HEK293T (cell line): Measurements from ENCODE around the gene LYSMD2.

Experiments
- CTCF ChIA-PET: fragments of 350-600 bp; formaldehyde crosslinking; extraction: SDS; loops from one replicate; lab custom pipeline; 2021; ENCODE audit warnings: antibody characterized with exemption, inconsistent platforms; lab: Yijun Ruan, JAX
- POLR2A ChIA-PET: fragments of 350-600 bp; formaldehyde crosslinking; extraction: SDS; loops from one replicate; lab custom pipeline; 2020; ENCODE audit warnings: antibody characterized with exemption, inconsistent platforms; lab: Yijun Ruan, JAX
- DNase-seq: peaks from one replicate; pipeline ENCODE4 v3.0.0; 2012; ENCODE audit warnings: mixed read lengths; ENCODE audit errors: extremely low spot score
- ARNT ChIP-seq: fragments of 450-650 bp; IDR thresholded peaks from 2 replicates; pipeline ENCODE4 v1.6.1; 2017; ENCODE audit warnings: mild to moderate bottlenecking
- BHLHE40 ChIP-seq: fragments of 450-650 bp; IDR thresholded peaks from 2 replicates; pipeline ENCODE4 v1.6.1; 2016; ENCODE audit warnings: mild to moderate bottlenecking, moderate library complexity, borderline replicate concordance
- CTBP1 ChIP-seq: fragments of 450-650 bp; IDR thresholded peaks from 2 replicates; pipeline ENCODE4 v1.6.1; 2016; ENCODE audit warnings: borderline replicate concordance
- ELF4 ChIP-seq: fragments of 450-650 bp; IDR thresholded peaks from 2 replicates; pipeline ENCODE4 v1.6.1; 2017; ENCODE audit warnings: antibody characterized with exemption
- FOXA1 ChIP-seq: fragments of 450-650 bp; IDR thresholded peaks from 2 replicates; pipeline ENCODE4 v1.6.1; 2016; ENCODE audit warnings: mild to moderate bottlenecking
- FOXK2 ChIP-seq: fragments of 450-650 bp; IDR thresholded peaks from 2 replicates; pipeline ENCODE4 v1.6.1; 2016; ENCODE audit warnings: mild to moderate bottlenecking
- FOXM1 ChIP-seq: fragments of 450-650 bp; IDR thresholded peaks from 2 replicates; pipeline ENCODE4 v1.6.1; 2017; ENCODE audit warnings: mild to moderate bottlenecking, borderline replicate concordance
- HDGF ChIP-seq: fragments of 450-650 bp; IDR thresholded peaks from 2 replicates; pipeline ENCODE4 v1.6.1; 2017; ENCODE audit warnings: antibody characterized with exemption, borderline replicate concordance
- L3MBTL2 ChIP-seq: fragments of 450-650 bp; conservative IDR thresholded peaks from 2 replicates; pipeline ENCODE4 v1.6.1; 2016; ENCODE audit warnings: mild to moderate bottlenecking
- LEF1 ChIP-seq: fragments of 450-650 bp; IDR thresholded peaks from 2 replicates; pipeline ENCODE4 v1.6.1; 2017; ENCODE audit warnings: mild to moderate bottlenecking, borderline replicate concordance
- NFRKB ChIP-seq: fragments of 450-650 bp; IDR thresholded peaks from 2 replicates; pipeline ENCODE4 v1.6.1; 2016; ENCODE audit warnings: mild to moderate bottlenecking, moderate library complexity
- PKNOX1 ChIP-seq: fragments of 450-650 bp; IDR thresholded peaks from 2 replicates; pipeline ENCODE4 v1.6.1; 2016
- SP1 ChIP-seq: fragments of 450-650 bp; IDR thresholded peaks from 2 replicates; pipeline ENCODE4 v1.6.1; 2017
- SUZ12 ChIP-seq: fragments of 450-650 bp; IDR thresholded peaks from 2 replicates; pipeline ENCODE4 v1.6.1; 2016; ENCODE audit warnings: mild to moderate bottlenecking
- TARDBP ChIP-seq: fragments of 450-650 bp; IDR thresholded peaks from 2 replicates; pipeline ENCODE4 v1.6.1; 2016
- ZNF384 ChIP-seq: fragments of 450-650 bp; IDR thresholded peaks from 2 replicates; pipeline ENCODE4 v1.6.1; 2016

The LYSMD2 gene

GRCh38 chr15:51721199-51721960, 16.1 kb downstream of the LYSMD2 start:
- POLR2A ChIA-PET: no interaction called here
- CTCF ChIA-PET: no interaction called here
- no peak for TF ChIP-seq TARDBP
- no peak for TF ChIP-seq HDGF
- TF ChIP-seq L3MBTL2: no peak
- no peak for TF ChIP-seq FOXK2
- no peak for TF ChIP-seq SP1
- no peak for TF ChIP-seq CTBP1
- no peak for TF ChIP-seq NFRKB
- no peak for TF ChIP-seq PKNOX1
- TF ChIP-seq LEF1: no peak
- no peak for TF ChIP-seq ZNF384
- no peak for TF ChIP-seq ELF4
- TF ChIP-seq FOXM1: no peak
- no peak for TF ChIP-seq BHLHE40
- no peak for TF ChIP-seq SUZ12
- DNase-seq: no peak

- no peak for DNase-seq
- no peak for TF ChIP-seq ZNF384
- no peak for TF ChIP-seq ELF4
- no peak for TF ChIP-seq BHLHE40
- no peak for TF ChIP-seq ARNT
- no peak for TF ChIP-seq FOXK2
- TF ChIP-seq FOXA1: no peak
- TF ChIP-seq CTBP1: no peak
- TF ChIP-seq FOXM1: no peak
- TF ChIP-seq HDGF: no peak
- no peak for TF ChIP-seq NFRKB
- no peak for TF ChIP-seq PKNOX1
- no peak for TF ChIP-seq TARDBP
- TF ChIP-seq SP1: no peak
- no peak for TF ChIP-seq LEF1
- no peak for TF ChIP-seq L3MBTL2
- TF ChIP-seq SUZ12: no peak
- ChIA-PET CTCF (no interaction called here), POLR2A (no interaction called here)
These were observed 17.1 kb downstream of the LYSMD2 start for GRCh38 chr15:51720201-51720995.

GRCh38 chr15:51718746-51719145, 18.7 kb downstream of the LYSMD2 start:
- CTCF ChIA-PET: no interaction called here
- POLR2A ChIA-PET: no interaction called here

GRCh38 chr15:51718219-51718618, 19.2 kb downstream of the LYSMD2 start:
- TF ChIP-seq L3MBTL2: no peak
- no peak for TF ChIP-seq TARDBP
- TF ChIP-seq ZNF384: no peak
- TF ChIP-seq ELF4: no peak
- no peak for TF ChIP-seq FOXA1
- no peak for TF ChIP-seq LEF1
- TF ChIP-seq PKNOX1: no peak
- TF ChIP-seq HDGF: no peak
- TF ChIP-seq SUZ12: no peak
- ChIA-PET POLR2A (no interaction called here), CTCF (no interaction called here)
- DNase-seq: no peak

More at GRCh38 chr15:51718746-51719145, 18.7 kb downstream of the LYSMD2 start:
- TF ChIP-seq ZNF384 (no peak), SP1 (no peak), FOXA1 (no peak), CTBP1 (no peak), L3MBTL2 (no peak), SUZ12 (no peak), ARNT (no peak), FOXM1 (no peak), HDGF (no peak), PKNOX1 (no peak), TARDBP (no peak), ELF4 (no peak), BHLHE40 (no peak), LEF1 (no peak), FOXK2 (no peak), NFRKB (no peak)
- no peak for DNase-seq

- TF ChIP-seq SP1: no peak
- no peak for TF ChIP-seq L3MBTL2
- no peak for TF ChIP-seq SUZ12
- no peak for TF ChIP-seq HDGF
- TF ChIP-seq FOXK2: no peak
- no peak for TF ChIP-seq ARNT
- TF ChIP-seq TARDBP: no peak
- TF ChIP-seq ZNF384: no peak
- no peak for TF ChIP-seq LEF1
- TF ChIP-seq FOXM1: no peak
- no peak for TF ChIP-seq NFRKB
- no peak for TF ChIP-seq CTBP1
- TF ChIP-seq ELF4: no peak
- no peak for TF ChIP-seq BHLHE40
- TF ChIP-seq FOXA1: no peak
- TF ChIP-seq PKNOX1: no peak
- POLR2A ChIA-PET: no interaction called here
- CTCF ChIA-PET: no interaction called here
- DNase-seq: no peak
These were observed 22.5 kb downstream of the LYSMD2 start for GRCh38 chr15:51714911-51715310.
